ENCODE results near the gene SH3BGRL. TPM values are rescaled to one million over a fixed set of nuclear protein-coding genes. Genes with fewer than 3 reads are reported as not detected.

Gene SH3BGRL
- total RNA-seq, 4 donors from 2014 or later: 136 to 228 (median 179) TPM

- Histone ChIP-seq H3K4me1 (no peaks in the 10 kb centered on the region), H3K36me3 (no peaks in the 10 kb centered on the region), H3K9me3 (no peaks in the 10 kb centered on the region), H3K4me3 (no peak overlapping the region), H3K27ac (no peak overlapping the region), H3K27me3 (no peaks in the 10 kb centered on the region)
- intact Hi-C loops (cut with DNase I; ENCODE audit: low total_unique reads): no loop called here
- no peak for TF ChIP-seq POLR2A (IDR thresholded peaks at IDR 0.05)
- no peak for TF ChIP-seq CTCF (IDR thresholded peaks at IDR 0.05)
- no peak for DNase-seq
Observed at GRCh38 chrX:81232218-81232617, 30.3 kb downstream of the SH3BGRL start.

GRCh38 chrX:81237516-81237915, 35.6 kb downstream of the SH3BGRL start:
- Histone ChIP-seq H3K27ac (no peak overlapping the region), H3K4me3 (no peak overlapping the region), H3K9me3 (no peaks in the 10 kb centered on the region), H3K4me1 (no peaks in the 10 kb centered on the region), H3K36me3 (no peaks in the 10 kb centered on the region), H3K27me3 (no peaks in the 10 kb centered on the region)
- DNase-seq: no peak
- intact Hi-C loops (cut with DNase I; ENCODE audit: low total_unique reads): no loop called here
- TF ChIP-seq CTCF (IDR thresholded peaks at IDR 0.05) (no peak), POLR2A (IDR thresholded peaks at IDR 0.05) (no peak)

GRCh38 chrX:81238166-81238565, 36.3 kb downstream of the SH3BGRL start:
- no peak overlapping the region for H3K27ac ChIP-seq
- no peaks in the 10 kb centered on the region for H3K27me3 ChIP-seq
- no peaks in the 10 kb centered on the region for H3K9me3 ChIP-seq
- TF ChIP-seq CTCF (IDR thresholded peaks at IDR 0.05): no peak
- no peak for TF ChIP-seq POLR2A (IDR thresholded peaks at IDR 0.05)
- H3K4me1 ChIP-seq: no peaks in the 10 kb centered on the region
- DNase-seq: no peak
- no peak overlapping the region for H3K4me3 ChIP-seq
- intact Hi-C loops (cut with DNase I; ENCODE audit: low total_unique reads): no loop called here
- no peaks in the 10 kb centered on the region for H3K36me3 ChIP-seq

- TF ChIP-seq CTCF (IDR thresholded peaks at IDR 0.05): no peak
- no peak for TF ChIP-seq POLR2A (IDR thresholded peaks at IDR 0.05)
- H3K36me3 ChIP-seq: no peaks in the 10 kb centered on the region
- intact Hi-C loops (cut with DNase I; ENCODE audit: low total_unique reads): no loop called here
- H3K4me1 ChIP-seq: no peaks in the 10 kb centered on the region
- no peaks in the 10 kb centered on the region for H3K9me3 ChIP-seq
- no peak for DNase-seq
- no peak overlapping the region for H3K27ac ChIP-seq
- no peaks in the 10 kb centered on the region for H3K27me3 ChIP-seq
- no peak overlapping the region for H3K4me3 ChIP-seq
Observed at GRCh38 chrX:81240701-81241331, 38.9 kb downstream of the SH3BGRL start.

- no peaks in the 10 kb centered on the region for H3K9me3 ChIP-seq
- intact Hi-C loops (cut with DNase I; ENCODE audit: low total_unique reads): no loop called here
- no peak overlapping the region for H3K4me3 ChIP-seq
- H3K4me1 ChIP-seq: no peaks in the 10 kb centered on the region
- TF ChIP-seq POLR2A (IDR thresholded peaks at IDR 0.05): no peak
- no peak for TF ChIP-seq CTCF (IDR thresholded peaks at IDR 0.05)
- no peaks in the 10 kb centered on the region for H3K27me3 ChIP-seq
- no peak overlapping the region for H3K27ac ChIP-seq
- H3K36me3 ChIP-seq: no peaks in the 10 kb centered on the region
- no peak for DNase-seq
Observed at GRCh38 chrX:81241753-81242152, 39.9 kb downstream of the SH3BGRL start.

Data from uterus (tissue), 4 donors.